GM23338 (cell line): ENCODE measurements around the gene DMRTB1. TPM values are rescaled to one million over a fixed set of nuclear protein-coding genes. Genes with fewer than 3 reads are reported as not detected.

Source experiments
- ATAC-seq: fragments of 200-7000 bp; cut with Tn5 transposase; 3 replicates; pipeline ENCODE4 v1.9.1; 2020
- DNase-seq: peaks from one replicate; pipeline ENCODE4 v3.0.0-alpha.2; 2015; ENCODE audit warnings: low spot score
- H2AFZ ChIP-seq: fragments of 200-600 bp; sonication (generic); 2 replicates; pipeline ENCODE4 v1.8.0; 2016; ENCODE audit warnings: antibody characterized with exemption, mild to moderate bottlenecking, moderate library complexity
- H3F3A ChIP-seq: fragments of 200-600 bp; sonication (generic); replicated peaks from 2 replicates; pipeline ENCODE4 v1.8.0; 2017; ENCODE audit warnings: antibody characterized with exemption, mixed run types, low read depth
- H3K27ac ChIP-seq: fragments of 200-600 bp; sonication (generic); 2 replicates; pipeline ENCODE4 v1.6.1; 2016; ENCODE audit warnings: low read depth
- H3K27me3 ChIP-seq: fragments of 200-600 bp; sonication (generic); 2 replicates; pipeline ENCODE4 v1.8.0; 2016; ENCODE audit warnings: mild to moderate bottlenecking, mixed run types, moderate library complexity; ENCODE audit not compliant: insufficient read depth
- H3K36me3 ChIP-seq: fragments of 200-600 bp; sonication (generic); 2 replicates; pipeline ENCODE4 v1.8.0; 2016; ENCODE audit warnings: mild to moderate bottlenecking; ENCODE audit not compliant: insufficient read depth
- H3K4me1 ChIP-seq: fragments of 200-600 bp; sonication (generic); 2 replicates; pipeline ENCODE4 v1.8.0; 2016; ENCODE audit warnings: mild to moderate bottlenecking, moderate library complexity; ENCODE audit not compliant: insufficient read depth
- H3K4me2 ChIP-seq: fragments of 200-600 bp; sonication (generic); 2 replicates; pipeline ENCODE4 v1.7.1; 2017; ENCODE audit warnings: mixed run types
- H3K4me3 ChIP-seq: fragments of 200-600 bp; sonication (generic); 2 replicates; pipeline ENCODE4 v1.6.1; 2016; ENCODE audit warnings: mixed run types
- H3K79me2 ChIP-seq: fragments of 200-600 bp; sonication (generic); replicated peaks from 2 replicates; pipeline ENCODE4 v1.8.0; 2017; ENCODE audit warnings: mild to moderate bottlenecking; ENCODE audit not compliant: insufficient read depth
- H3K9me2 ChIP-seq: fragments of 200-600 bp; sonication (generic); 2 replicates; pipeline ENCODE4 v1.8.0; 2017; ENCODE audit not compliant: insufficient read depth
- H4K20me1 ChIP-seq: fragments of 200-600 bp; sonication (generic); replicated peaks from 2 replicates; pipeline ENCODE4 v1.8.0; 2017; ENCODE audit warnings: mild to moderate bottlenecking; ENCODE audit not compliant: insufficient read depth
- H3K27ac Mint-ChIP-seq: 2 replicates; pipeline ENCODE4 v1.8.0; 2020; ENCODE audit warnings: inconsistent platforms, mild to moderate bottlenecking, moderate library complexity, mixed read lengths
- H3K27me3 Mint-ChIP-seq: 3 replicates; pipeline ENCODE4 v1.8.0; 2022; ENCODE audit warnings: low read depth, mild to moderate bottlenecking, moderate library complexity, mixed read lengths, inconsistent platforms; ENCODE audit not compliant: insufficient read depth, poor library complexity
- H3K36me3 Mint-ChIP-seq: 3 replicates; pipeline ENCODE4 v1.8.0; 2021; ENCODE audit warnings: low read depth, mild to moderate bottlenecking, inconsistent platforms, moderate library complexity, mixed read lengths
- H3K4me1 Mint-ChIP-seq: 3 replicates; pipeline ENCODE4 v1.8.0; 2020; ENCODE audit warnings: mild to moderate bottlenecking, inconsistent platforms, mixed read lengths
- H3K4me3 Mint-ChIP-seq: 3 replicates; pipeline ENCODE4 v1.8.0; 2021; ENCODE audit warnings: moderate library complexity, mild to moderate bottlenecking, inconsistent platforms, mixed read lengths
- H3K9me3 Mint-ChIP-seq: 3 replicates; pipeline ENCODE4 v1.8.0; 2020; ENCODE audit warnings: moderate library complexity, mild to moderate bottlenecking, inconsistent platforms, mixed read lengths
- CREB1 ChIP-seq: fragments of 250-450 bp; sonication (Bioruptor Pico); IDR thresholded peaks from 2 replicates; pipeline ENCODE4 v1.5.0; 2020; ENCODE audit warnings: low read depth, mild to moderate bottlenecking, moderate library complexity
- EZH2 ChIP-seq: fragments of 200-600 bp; sonication (generic); IDR thresholded peaks from one replicate; pipeline ENCODE4 v1.8.0; 2017; ENCODE audit warnings: antibody characterized with exemption, mild to moderate bottlenecking, low read depth; ENCODE audit not compliant: unreplicated experiment
- EZH2phosphoT487 ChIP-seq: fragments of 200-600 bp; sonication (generic); IDR thresholded peaks from one replicate; pipeline ENCODE4 v1.8.1; 2018; ENCODE audit warnings: antibody characterized with exemption; ENCODE audit not compliant: unreplicated experiment
- JUNB ChIP-seq: IDR thresholded peaks from one replicate; pipeline ENCODE4 v1.6.1; 2016; ENCODE audit warnings: antibody characterized with exemption; ENCODE audit not compliant: unreplicated experiment
- NANOG ChIP-seq: IDR thresholded peaks from 2 replicates; pipeline ENCODE4 v1.6.1; 2016; ENCODE audit warnings: antibody characterized with exemption, borderline replicate concordance
- POLR2AphosphoS5 ChIP-seq: IDR thresholded peaks from 2 replicates; pipeline ENCODE4 v1.6.1; 2016; ENCODE audit warnings: antibody characterized with exemption, low read depth
- STAT1 ChIP-seq: IDR thresholded peaks from one replicate; pipeline ENCODE4 v1.6.1; 2016; ENCODE audit warnings: antibody characterized with exemption; ENCODE audit not compliant: unreplicated experiment
- ZNF114 ChIP-seq: fragments of 250-450 bp; sonication (Bioruptor Pico); IDR thresholded peaks from 2 replicates; pipeline ENCODE4 v1.5.0; 2020; ENCODE audit warnings: mild to moderate bottlenecking, moderate library complexity
- ZNF331 ChIP-seq: fragments of 250-450 bp; sonication (Bioruptor Pico); IDR thresholded peaks from 2 replicates; pipeline ENCODE4 v1.5.0; 2020; ENCODE audit warnings: low read depth, mild to moderate bottlenecking, moderate library complexity
- polyA plus RNA-seq: library from polyadenylated mRNA; unstranded; fragments of >200 nt; fragmentation: Nextera tagmentation; extraction: Ambion mirVana; gene quantifications from 2 replicates; pipeline ENCODE4 v1.2.1, GENCODE V29; 2016
- total RNA-seq: library from RNA; depleted of rRNA; stranded (reverse); fragments of >200 nt; shearing (Covaris generic); gene quantifications from 2 replicates; pipeline ENCODE4 v1.2.3, GENCODE V29; 2014
- TF ChIP-seq, protein P1 (sequence below): fragments of 250-450 bp; sonication (Bioruptor Pico); IDR thresholded peaks from 2 replicates; pipeline ENCODE4 v1.5.0; 2020; ENCODE audit warnings: mild to moderate bottlenecking, moderate library complexity
- TF ChIP-seq, protein P2 (sequence below): IDR thresholded peaks from 2 replicates; pipeline ENCODE4 v1.6.1; 2016; ENCODE audit warnings: antibody characterized with exemption
- TF ChIP-seq, protein P3 (sequence below), 2 experiments: fragments of 200-600 bp in 1 of 2; sonication (generic) in 1 of 2; conservative IDR thresholded peaks; 2 replicates each; pipeline versions ENCODE4 v1.5.1 to v1.6.1; 2016 to 2017; ENCODE audit warnings: antibody characterized with exemption in 2 of 2, low read depth in 2 of 2, mild to moderate bottlenecking in 2 of 2, moderate library complexity in 1 of 2

The DMRTB1 gene
- total and polyA plus RNA-seq, 2 experiments from 2014 or later: 0.27 to 1.2 TPM

DNA sequence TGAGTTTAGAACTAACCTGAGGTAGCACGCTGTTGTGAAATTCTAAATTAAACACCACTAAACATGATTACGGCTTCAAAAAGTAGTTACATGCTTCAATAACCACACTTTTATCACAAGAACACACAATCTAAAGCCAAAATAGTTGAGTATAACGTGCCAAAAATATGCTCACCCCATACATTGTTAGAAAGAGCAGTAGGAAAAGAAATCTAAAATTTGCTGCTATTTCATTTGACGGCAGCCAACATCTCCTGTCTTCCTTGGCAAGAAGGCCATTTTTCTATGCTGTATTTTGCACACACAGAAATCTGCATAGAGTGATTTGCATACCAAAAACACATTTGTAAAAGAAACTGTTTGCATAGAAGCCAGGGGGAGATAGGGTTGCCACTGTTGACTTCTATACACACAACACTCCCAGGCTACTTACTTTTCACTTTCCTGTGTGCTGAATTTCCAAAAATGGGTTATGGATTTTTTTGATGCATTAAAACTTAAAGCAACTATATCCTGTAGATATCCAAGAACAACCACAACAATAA, 42.9 kb upstream of the DMRTB1 start (continued):
- TF ChIP-seq, protein P1, sequence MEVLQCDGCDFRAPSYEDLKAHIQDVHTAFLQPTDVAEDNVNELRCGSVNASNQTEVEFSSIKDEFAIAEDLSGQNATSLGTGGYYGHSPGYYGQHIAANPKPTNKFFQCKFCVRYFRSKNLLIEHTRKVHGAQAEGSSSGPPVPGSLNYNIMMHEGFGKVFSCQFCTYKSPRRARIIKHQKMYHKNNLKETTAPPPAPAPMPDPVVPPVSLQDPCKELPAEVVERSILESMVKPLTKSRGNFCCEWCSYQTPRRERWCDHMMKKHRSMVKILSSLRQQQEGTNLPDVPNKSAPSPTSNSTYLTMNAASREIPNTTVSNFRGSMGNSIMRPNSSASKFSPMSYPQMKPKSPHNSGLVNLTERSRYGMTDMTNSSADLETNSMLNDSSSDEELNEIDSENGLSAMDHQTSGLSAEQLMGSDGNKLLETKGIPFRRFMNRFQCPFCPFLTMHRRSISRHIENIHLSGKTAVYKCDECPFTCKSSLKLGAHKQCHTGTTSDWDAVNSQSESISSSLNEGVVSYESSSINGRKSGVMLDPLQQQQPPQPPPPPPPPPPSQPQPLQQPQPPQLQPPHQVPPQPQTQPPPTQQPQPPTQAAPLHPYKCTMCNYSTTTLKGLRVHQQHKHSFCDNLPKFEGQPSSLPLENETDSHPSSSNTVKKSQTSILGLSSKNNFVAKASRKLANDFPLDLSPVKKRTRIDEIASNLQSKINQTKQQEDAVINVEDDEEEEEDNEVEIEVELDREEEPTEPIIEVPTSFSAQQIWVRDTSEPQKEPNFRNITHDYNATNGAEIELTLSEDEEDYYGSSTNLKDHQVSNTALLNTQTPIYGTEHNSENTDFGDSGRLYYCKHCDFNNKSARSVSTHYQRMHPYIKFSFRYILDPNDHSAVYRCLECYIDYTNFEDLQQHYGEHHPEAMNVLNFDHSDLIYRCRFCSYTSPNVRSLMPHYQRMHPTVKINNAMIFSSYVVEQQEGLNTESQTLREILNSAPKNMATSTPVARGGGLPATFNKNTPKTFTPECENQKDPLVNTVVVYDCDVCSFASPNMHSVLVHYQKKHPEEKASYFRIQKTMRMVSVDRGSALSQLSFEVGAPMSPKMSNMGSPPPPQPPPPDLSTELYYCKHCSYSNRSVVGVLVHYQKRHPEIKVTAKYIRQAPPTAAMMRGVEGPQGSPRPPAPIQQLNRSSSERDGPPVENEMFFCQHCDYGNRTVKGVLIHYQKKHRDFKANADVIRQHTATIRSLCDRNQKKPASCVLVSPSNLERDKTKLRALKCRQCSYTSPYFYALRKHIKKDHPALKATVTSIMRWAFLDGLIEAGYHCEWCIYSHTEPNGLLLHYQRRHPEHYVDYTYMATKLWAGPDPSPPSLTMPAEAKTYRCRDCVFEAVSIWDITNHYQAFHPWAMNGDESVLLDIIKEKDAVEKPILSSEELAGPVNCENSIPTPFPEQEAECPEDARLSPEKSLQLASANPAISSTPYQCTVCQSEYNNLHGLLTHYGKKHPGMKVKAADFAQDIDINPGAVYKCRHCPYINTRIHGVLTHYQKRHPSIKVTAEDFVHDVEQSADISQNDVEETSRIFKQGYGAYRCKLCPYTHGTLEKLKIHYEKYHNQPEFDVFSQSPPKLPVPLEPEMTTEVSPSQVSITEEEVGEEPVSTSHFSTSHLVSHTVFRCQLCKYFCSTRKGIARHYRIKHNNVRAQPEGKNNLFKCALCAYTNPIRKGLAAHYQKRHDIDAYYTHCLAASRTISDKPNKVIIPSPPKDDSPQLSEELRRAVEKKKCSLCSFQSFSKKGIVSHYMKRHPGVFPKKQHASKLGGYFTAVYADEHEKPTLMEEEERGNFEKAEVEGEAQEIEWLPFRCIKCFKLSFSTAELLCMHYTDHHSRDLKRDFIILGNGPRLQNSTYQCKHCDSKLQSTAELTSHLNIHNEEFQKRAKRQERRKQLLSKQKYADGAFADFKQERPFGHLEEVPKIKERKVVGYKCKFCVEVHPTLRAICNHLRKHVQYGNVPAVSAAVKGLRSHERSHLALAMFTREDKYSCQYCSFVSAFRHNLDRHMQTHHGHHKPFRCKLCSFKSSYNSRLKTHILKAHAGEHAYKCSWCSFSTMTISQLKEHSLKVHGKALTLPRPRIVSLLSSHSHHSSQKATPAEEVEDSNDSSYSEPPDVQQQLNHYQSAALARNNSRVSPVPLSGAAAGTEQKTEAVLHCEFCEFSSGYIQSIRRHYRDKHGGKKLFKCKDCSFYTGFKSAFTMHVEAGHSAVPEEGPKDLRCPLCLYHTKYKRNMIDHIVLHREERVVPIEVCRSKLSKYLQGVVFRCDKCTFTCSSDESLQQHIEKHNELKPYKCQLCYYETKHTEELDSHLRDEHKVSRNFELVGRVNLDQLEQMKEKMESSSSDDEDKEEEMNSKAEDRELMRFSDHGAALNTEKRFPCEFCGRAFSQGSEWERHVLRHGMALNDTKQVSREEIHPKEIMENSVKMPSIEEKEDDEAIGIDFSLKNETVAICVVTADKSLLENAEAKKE: no peak
- TF ChIP-seq JUNB (no peak), ZNF331 (CRISPR knock-in tag) (no peak), NANOG (no peak), STAT1 (no peak), ZNF114 (CRISPR knock-in tag) (no peak), POLR2AphosphoS5 (no peak), EZH2 (no peak)
- TF ChIP-seq, protein P2, sequence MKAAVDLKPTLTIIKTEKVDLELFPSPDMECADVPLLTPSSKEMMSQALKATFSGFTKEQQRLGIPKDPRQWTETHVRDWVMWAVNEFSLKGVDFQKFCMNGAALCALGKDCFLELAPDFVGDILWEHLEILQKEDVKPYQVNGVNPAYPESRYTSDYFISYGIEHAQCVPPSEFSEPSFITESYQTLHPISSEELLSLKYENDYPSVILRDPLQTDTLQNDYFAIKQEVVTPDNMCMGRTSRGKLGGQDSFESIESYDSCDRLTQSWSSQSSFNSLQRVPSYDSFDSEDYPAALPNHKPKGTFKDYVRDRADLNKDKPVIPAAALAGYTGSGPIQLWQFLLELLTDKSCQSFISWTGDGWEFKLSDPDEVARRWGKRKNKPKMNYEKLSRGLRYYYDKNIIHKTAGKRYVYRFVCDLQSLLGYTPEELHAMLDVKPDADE: no peak

DNA sequence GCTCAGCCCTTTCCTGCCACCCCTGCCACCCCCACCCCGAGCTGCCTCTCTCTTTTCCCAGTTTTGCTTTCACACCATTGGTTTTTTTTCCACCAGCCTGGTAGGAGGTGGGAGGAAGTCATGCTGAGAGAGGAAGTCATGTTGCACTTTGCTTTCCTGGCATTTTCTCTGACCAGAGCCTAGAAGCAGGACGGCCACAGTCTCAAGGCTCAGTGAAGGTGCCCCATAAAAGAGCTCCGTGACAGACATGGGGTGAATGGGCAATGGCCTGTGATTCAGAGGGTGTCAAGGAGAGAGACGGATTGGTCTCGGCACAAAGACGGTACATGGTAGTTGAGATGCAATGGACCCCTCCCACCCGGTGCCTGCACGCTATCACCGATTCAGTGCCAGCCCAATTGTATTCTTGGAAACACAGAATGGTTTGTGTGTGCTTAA, 42.1 kb upstream of the DMRTB1 start:
- Histone ChIP-seq H3K27ac (0 out of 2 replicates have a peak overlapping the region, but pooled peaks have one; percentile 21), H3K4me1 (peaks cover 32% of the 10 kb centered on the region), H3K4me3 (0 out of 2 replicates have a peak overlapping the region, but pooled peaks have one; percentile 7), H3K27me3 (no peaks in the 10 kb centered on the region), H3K9me2 (no peaks in the 10 kb centered on the region), H2AFZ (no peak overlapping the region; the same call in 1 of the 2 replicates), H3K36me3 (no peaks in the 10 kb centered on the region), H4K20me1 (no peaks in the 10 kb centered on the region), H3K4me2 (peak overlapping the region; percentile 58), H3F3A (0 out of 2 replicates have a peak, but pooled peaks cover 3% of the 10 kb centered on the region), H3K79me2 (no peaks in the 10 kb centered on the region)
- peaks cover 25% of the 10 kb centered on the region for H3K9me3 Mint-ChIP-seq
- ATAC-seq (peak; percentile 63), DNase-seq (peak; percentile 53)
- H3K4me1 Mint-ChIP-seq: peaks cover 46% of the 10 kb centered on the region
- H3K27me3 Mint-ChIP-seq: peaks cover 12% of the 10 kb centered on the region
- H3K27ac Mint-ChIP-seq: peak overlapping the region; percentile 33
- peak overlapping the region; percentile 10; the same call in 1 of the 3 replicates for H3K4me3 Mint-ChIP-seq
- peaks cover 32% of the 10 kb centered on the region for H3K36me3 Mint-ChIP-seq
- no peak for TF ChIP-seq EZH2
- TF ChIP-seq, protein P3, sequence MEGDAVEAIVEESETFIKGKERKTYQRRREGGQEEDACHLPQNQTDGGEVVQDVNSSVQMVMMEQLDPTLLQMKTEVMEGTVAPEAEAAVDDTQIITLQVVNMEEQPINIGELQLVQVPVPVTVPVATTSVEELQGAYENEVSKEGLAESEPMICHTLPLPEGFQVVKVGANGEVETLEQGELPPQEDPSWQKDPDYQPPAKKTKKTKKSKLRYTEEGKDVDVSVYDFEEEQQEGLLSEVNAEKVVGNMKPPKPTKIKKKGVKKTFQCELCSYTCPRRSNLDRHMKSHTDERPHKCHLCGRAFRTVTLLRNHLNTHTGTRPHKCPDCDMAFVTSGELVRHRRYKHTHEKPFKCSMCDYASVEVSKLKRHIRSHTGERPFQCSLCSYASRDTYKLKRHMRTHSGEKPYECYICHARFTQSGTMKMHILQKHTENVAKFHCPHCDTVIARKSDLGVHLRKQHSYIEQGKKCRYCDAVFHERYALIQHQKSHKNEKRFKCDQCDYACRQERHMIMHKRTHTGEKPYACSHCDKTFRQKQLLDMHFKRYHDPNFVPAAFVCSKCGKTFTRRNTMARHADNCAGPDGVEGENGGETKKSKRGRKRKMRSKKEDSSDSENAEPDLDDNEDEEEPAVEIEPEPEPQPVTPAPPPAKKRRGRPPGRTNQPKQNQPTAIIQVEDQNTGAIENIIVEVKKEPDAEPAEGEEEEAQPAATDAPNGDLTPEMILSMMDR (conservative IDR thresholded peaks at IDR 0.05; ENCODE audit: low read depth in 2 of 2): no peak
- no peak for TF ChIP-seq EZH2phosphoT487
- no peak for TF ChIP-seq STAT1
- TF ChIP-seq, protein P2: no peak
- no peak; the same call in 1 of the 2 replicates for TF ChIP-seq POLR2AphosphoS5
- no peak for TF ChIP-seq ZNF331 (CRISPR knock-in tag)
- TF ChIP-seq NANOG: no peak
- no peak for TF ChIP-seq JUNB
- no peak for TF ChIP-seq CREB1 (CRISPR knock-in tag)
